Hematopoietic multipotent progenitor cell treated with erythropoietin and hydrocortisone succinate and interleukin-3 and kit ligand, for 4 days (in vitro differentiated cells): Measurements from ENCODE around the gene REC114.

Experiments
- DNase-seq: peaks from one replicate; pipeline ENCODE4 v3.0.0-alpha.2; 2015

Gene REC114

GRCh38 chr15:73608475-73608874 is 165.5 kb downstream of the REC114 start:
- DNase-seq, result no peak

- DNase-seq, result no peak
Observed at GRCh38 chr15:73608941-73609340, 166.0 kb downstream of the REC114 start.
